ENCODE data around the gene SLC5A2.

DNA sequence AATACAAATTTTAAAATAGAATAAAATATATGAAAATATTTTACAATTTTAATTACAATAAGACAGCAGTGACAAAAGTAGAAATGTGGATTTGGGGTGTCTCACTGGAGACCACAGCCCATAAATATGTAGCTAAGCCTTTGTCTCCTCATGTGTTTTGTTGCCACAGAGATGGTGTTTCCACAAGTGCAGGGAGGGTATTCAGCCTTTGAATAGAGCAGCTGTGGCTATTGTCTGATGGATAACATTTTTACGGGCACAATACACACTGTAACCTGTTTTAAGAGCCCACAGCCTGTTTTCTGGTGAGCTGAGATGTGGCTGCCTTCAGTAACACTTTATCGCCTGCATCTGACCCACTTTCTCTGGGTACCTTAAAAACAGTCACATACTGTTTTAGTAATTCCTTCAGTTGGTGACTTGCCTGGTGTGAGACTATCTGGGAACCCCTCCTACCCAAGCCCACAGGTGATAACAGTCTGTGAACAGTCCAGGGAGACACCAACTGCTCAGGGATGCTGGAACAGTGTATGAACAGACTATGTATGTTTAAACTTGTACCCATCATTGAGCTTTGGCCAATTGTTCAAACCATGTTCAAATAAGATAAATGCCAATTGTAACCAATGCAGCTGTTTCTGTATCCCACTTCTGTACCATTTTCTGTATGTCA, 37.0 kb downstream of the SLC5A2 start:
- TF ChIP-seq, protein P1, sequence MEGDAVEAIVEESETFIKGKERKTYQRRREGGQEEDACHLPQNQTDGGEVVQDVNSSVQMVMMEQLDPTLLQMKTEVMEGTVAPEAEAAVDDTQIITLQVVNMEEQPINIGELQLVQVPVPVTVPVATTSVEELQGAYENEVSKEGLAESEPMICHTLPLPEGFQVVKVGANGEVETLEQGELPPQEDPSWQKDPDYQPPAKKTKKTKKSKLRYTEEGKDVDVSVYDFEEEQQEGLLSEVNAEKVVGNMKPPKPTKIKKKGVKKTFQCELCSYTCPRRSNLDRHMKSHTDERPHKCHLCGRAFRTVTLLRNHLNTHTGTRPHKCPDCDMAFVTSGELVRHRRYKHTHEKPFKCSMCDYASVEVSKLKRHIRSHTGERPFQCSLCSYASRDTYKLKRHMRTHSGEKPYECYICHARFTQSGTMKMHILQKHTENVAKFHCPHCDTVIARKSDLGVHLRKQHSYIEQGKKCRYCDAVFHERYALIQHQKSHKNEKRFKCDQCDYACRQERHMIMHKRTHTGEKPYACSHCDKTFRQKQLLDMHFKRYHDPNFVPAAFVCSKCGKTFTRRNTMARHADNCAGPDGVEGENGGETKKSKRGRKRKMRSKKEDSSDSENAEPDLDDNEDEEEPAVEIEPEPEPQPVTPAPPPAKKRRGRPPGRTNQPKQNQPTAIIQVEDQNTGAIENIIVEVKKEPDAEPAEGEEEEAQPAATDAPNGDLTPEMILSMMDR (IDR thresholded peaks at IDR 0.05; ENCODE audit: low read length), result no peak
- TF ChIP-seq EZH2phosphoT487 (IDR thresholded peaks at IDR 0.05; ENCODE audit: low read length), result no peak
